OCI-LY1 (cell line): Measurements from ENCODE around the gene GLIPR1L1.

ENCODE experiments used
- H2AFZ ChIP-seq: fragments of 200-600 bp; sonication (generic), shearing (Covaris generic); 2 replicates; pipeline ENCODE4 v1.6.0; 2014; ENCODE audit warnings: antibody characterized with exemption, mild to moderate bottlenecking, low read length
- H3F3A ChIP-seq: fragments of 200-600 bp; sonication (generic), shearing (Covaris generic); 2 replicates; pipeline ENCODE4 v1.6.0; 2014; ENCODE audit warnings: mild to moderate bottlenecking, antibody characterized with exemption, low read length, moderate library complexity; ENCODE audit not compliant: insufficient read depth
- H3K27ac ChIP-seq: fragments of 200-600 bp; sonication (generic); 2 replicates; pipeline ENCODE4 v1.5.1; 2014; ENCODE audit warnings: low read length, mixed run types, mild to moderate bottlenecking, low read depth; ENCODE audit not compliant: poor library complexity, severe bottlenecking
- H3K27me3 ChIP-seq: fragments of 200-600 bp; sonication (generic); 2 replicates; pipeline ENCODE4 v1.6.0; 2014; ENCODE audit warnings: antibody characterized with exemption, mild to moderate bottlenecking, low read length, moderate library complexity; ENCODE audit not compliant: insufficient read depth
- H3K36me3 ChIP-seq: fragments of 200-600 bp; sonication (generic); 2 replicates; pipeline ENCODE4 v1.6.1; 2014; ENCODE audit warnings: mild to moderate bottlenecking, antibody characterized with exemption, low read length, moderate library complexity, mixed read lengths; ENCODE audit not compliant: insufficient read depth
- H3K4me1 ChIP-seq: fragments of 200-600 bp; sonication (generic); 2 replicates; pipeline ENCODE4 v1.5.1; 2014; ENCODE audit warnings: mild to moderate bottlenecking, low read length, moderate library complexity; ENCODE audit not compliant: insufficient read depth, severe bottlenecking
- H3K4me2 ChIP-seq: fragments of 200-600 bp; sonication (generic), shearing (Covaris generic); 2 replicates; pipeline ENCODE4 v1.6.1; 2014; ENCODE audit warnings: low read length
- H3K4me3 ChIP-seq: fragments of 200-600 bp; sonication (generic); 2 replicates; pipeline ENCODE4 v1.5.1; 2014; ENCODE audit warnings: low read length, low read depth, mild to moderate bottlenecking, mixed read lengths; ENCODE audit not compliant: poor library complexity, severe bottlenecking
- H3K79me2 ChIP-seq: fragments of 200-600 bp; shearing (Covaris generic); 2 replicates; pipeline ENCODE4 v1.6.1; 2016; ENCODE audit warnings: mixed run types, low read length, mixed read lengths; ENCODE audit not compliant: insufficient read depth
- H3K9ac ChIP-seq: fragments of 200-600 bp; sonication (generic), shearing (Covaris generic); 2 replicates; pipeline ENCODE4 v1.6.1; 2014; ENCODE audit warnings: mild to moderate bottlenecking, low read length, mixed read lengths
- H3K9me2 ChIP-seq: fragments of 200-600 bp; sonication (generic), shearing (Covaris generic); 2 replicates; pipeline ENCODE4 v1.6.1; 2014; ENCODE audit warnings: low read depth, mild to moderate bottlenecking, low read length, mixed read lengths
- H3K9me3 ChIP-seq: fragments of 200-600 bp; shearing (Covaris generic); 2 replicates; pipeline ENCODE4 v1.6.1; 2014; ENCODE audit warnings: low read length, mixed read lengths
- H4K20me1 ChIP-seq: fragments of 200-600 bp; sonication (generic), shearing (Covaris generic); 2 replicates; pipeline ENCODE4 v1.6.0; 2016; ENCODE audit warnings: mild to moderate bottlenecking, low read length; ENCODE audit not compliant: insufficient read depth
- CTCF ChIP-seq: fragments of 200-600 bp; sonication (generic), shearing (Covaris generic); IDR thresholded peaks from 2 replicates; pipeline ENCODE4 v1.5.1; 2017; ENCODE audit warnings: mild to moderate bottlenecking, antibody characterized with exemption, low read length, moderate library complexity, mixed read lengths
- EZH2 ChIP-seq: fragments of 200-600 bp; sonication (generic), shearing (Covaris generic); IDR thresholded peaks from 2 replicates; pipeline ENCODE4 v1.8.0; 2017; ENCODE audit warnings: borderline replicate concordance, mixed run types, mild to moderate bottlenecking, antibody characterized with exemption, low read length, moderate library complexity, mixed read lengths

GLIPR1L1 gene

GRCh38 chr12:75350413-75350812, 15.9 kb downstream of the GLIPR1L1 start:
- no peaks in the 10 kb centered on the region for H3K4me1 ChIP-seq
- no peak overlapping the region for H3K9ac ChIP-seq
- no peak overlapping the region for H3K27ac ChIP-seq
- no peaks in the 10 kb centered on the region for H3K27me3 ChIP-seq
- H3K4me3 ChIP-seq: no peak overlapping the region
- H3K9me3 ChIP-seq: no peaks in the 10 kb centered on the region
- no peaks in the 10 kb centered on the region for H3K9me2 ChIP-seq
- H3F3A ChIP-seq: no peaks in the 10 kb centered on the region
- no peaks in the 10 kb centered on the region for H3K79me2 ChIP-seq
- H3K4me2 ChIP-seq: no peak overlapping the region
- no peaks in the 10 kb centered on the region for H4K20me1 ChIP-seq
- TF ChIP-seq EZH2 (no peak), CTCF (no peak)
- no peak overlapping the region for H2AFZ ChIP-seq
- no peaks in the 10 kb centered on the region for H3K36me3 ChIP-seq

- Histone ChIP-seq H3K9me3 (no peaks in the 10 kb centered on the region), H3K4me1 (no peaks in the 10 kb centered on the region), H2AFZ (no peak overlapping the region), H3K79me2 (no peaks in the 10 kb centered on the region), H3K4me2 (no peak overlapping the region), H3K9ac (no peak overlapping the region), H3K27ac (no peak overlapping the region), H3K9me2 (no peaks in the 10 kb centered on the region), H3K36me3 (no peaks in the 10 kb centered on the region), H4K20me1 (no peaks in the 10 kb centered on the region), H3F3A (no peaks in the 10 kb centered on the region), H3K27me3 (no peaks in the 10 kb centered on the region), H3K4me3 (no peak overlapping the region)
- TF ChIP-seq EZH2 (no peak), CTCF (no peak)
Measured at GRCh38 chr12:75354011-75354410, 19.5 kb downstream of the GLIPR1L1 start.

- no peaks in the 10 kb centered on the region for H3K9me3 ChIP-seq
- no peak overlapping the region for H3K9ac ChIP-seq
- no peaks in the 10 kb centered on the region for H4K20me1 ChIP-seq
- H3K4me1 ChIP-seq: no peaks in the 10 kb centered on the region
- H3K9me2 ChIP-seq: no peaks in the 10 kb centered on the region
- no peaks in the 10 kb centered on the region for H3K36me3 ChIP-seq
- no peak overlapping the region for H3K4me3 ChIP-seq
- no peaks in the 10 kb centered on the region for H3K79me2 ChIP-seq
- no peak overlapping the region for H3K4me2 ChIP-seq
- H3K27ac ChIP-seq: no peak overlapping the region
- H2AFZ ChIP-seq: no peak overlapping the region
- no peaks in the 10 kb centered on the region for H3K27me3 ChIP-seq
- no peaks in the 10 kb centered on the region for H3F3A ChIP-seq
- TF ChIP-seq CTCF (no peak), EZH2 (no peak)
Measured at GRCh38 chr12:75360920-75361319, 26.4 kb downstream of the GLIPR1L1 start.
